ENCODE results near the gene STAMBPL1.
"Not testable (repeated sequence)": the region's sequence is repeated elsewhere in the genome, so short reads cannot be mapped to it uniquely, and the experiment has no call there.

STAMBPL1 gene

DNA sequence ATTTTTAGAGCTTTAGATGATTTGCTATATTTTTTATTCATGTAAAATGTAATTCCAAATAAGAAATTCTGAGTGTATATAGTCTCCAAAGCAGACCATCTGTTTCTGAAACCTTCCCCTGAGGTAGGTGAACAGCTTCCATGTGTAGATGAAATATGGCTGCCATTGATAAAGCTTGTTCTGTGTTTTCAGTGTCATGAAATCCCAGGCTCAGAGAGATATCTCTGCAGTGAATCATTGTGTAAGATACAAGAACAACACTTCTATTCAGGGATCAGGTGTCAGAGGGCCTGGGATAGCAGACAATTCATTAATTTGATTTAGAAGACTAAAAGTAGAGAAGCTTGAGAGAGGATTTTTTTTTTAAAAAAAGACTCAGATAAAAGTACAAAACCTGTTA is 43.5 kb downstream of the STAMBPL1 start:
- no peak for FAIRE-seq

DNA sequence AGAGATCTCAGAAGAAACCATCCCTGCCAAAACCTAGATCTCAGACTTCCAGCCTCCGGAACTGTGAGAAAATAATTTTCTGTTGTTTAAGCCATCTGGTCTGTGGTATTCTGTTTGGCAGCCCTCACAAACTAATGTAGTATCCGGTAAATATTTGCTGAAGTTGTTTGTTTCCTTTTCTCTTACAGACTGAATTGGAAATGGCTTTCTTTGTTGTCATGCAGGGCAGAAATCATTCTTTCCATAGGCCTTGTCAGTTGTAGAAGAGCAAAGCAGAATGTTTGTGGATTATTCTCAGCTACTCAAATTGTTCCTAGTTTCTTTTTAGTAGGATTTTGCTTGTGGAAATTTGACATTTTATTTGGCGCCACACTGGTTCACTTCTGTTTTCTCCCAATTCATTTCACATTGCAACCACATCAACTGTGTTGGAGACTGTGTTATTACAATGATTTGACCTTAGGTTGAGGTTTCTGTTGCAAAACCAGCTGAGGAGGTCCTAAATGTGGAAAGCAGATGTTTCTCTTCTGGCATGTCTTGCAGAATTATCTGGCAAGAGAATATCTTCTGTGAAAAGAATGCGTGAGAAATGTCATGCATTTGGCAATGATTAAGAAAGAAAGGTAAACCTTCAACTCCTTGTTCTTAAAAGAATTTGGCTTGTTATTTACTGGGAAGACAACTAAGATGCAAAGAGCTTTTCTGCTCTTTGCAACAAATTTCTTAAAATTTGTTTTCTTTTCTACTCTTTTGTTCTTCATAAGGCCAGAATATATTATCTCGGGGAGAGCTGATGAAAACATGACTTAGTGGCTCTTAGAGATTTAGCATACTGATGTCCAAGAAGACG is 46.7 kb downstream of the STAMBPL1 start:
- no peak for FAIRE-seq

- no peak for FAIRE-seq
Measured at GRCh38 chr10:88927416-88927690, 47.3 kb downstream of the STAMBPL1 start.

GRCh38 chr10:88928254-88928653 is 48.2 kb downstream of the STAMBPL1 start:
- FAIRE-seq = no peak

- FAIRE-seq = no peak
Measured at GRCh38 chr10:88931548-88931947, 51.5 kb downstream of the STAMBPL1 start.

- not testable (repeated sequence) for FAIRE-seq
Measured at GRCh38 chr10:88932029-88932428, 52.0 kb downstream of the STAMBPL1 start.

DNA sequence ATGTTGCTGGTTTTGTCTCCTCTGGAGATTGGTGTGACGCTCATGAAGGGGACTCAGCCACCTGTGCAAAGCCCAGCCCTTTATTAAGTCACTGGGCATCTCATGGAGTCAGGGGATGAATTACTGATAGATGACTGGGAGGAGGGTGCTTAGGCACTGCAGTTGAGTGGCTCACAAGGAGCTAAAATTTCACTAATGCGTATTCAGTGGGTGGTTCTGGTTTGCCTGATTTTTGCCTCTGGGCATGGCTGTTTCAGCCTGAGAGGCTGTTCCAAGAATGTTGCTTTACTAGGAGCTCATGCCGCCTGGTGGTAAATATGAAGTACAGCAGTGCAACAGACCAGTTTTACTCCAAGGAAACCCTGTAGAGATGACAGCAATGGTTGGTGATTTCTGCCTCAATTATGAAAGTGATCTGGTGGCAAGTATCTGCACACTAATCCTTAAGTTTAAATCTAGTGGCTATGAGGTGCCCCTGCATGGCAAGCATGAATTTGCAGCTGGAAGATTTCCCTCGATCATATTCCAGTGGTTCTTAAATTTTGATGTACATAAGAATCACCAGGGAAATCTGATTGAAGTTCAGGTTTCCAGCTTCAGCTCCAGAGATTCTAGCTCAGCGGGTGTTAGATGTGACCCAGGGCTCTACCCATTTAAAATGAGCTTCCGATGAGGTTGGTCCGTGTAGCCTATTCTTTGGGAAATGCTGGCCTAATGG is 52.7 kb downstream of the STAMBPL1 start:
- peak; percentile 89 for FAIRE-seq

DNA sequence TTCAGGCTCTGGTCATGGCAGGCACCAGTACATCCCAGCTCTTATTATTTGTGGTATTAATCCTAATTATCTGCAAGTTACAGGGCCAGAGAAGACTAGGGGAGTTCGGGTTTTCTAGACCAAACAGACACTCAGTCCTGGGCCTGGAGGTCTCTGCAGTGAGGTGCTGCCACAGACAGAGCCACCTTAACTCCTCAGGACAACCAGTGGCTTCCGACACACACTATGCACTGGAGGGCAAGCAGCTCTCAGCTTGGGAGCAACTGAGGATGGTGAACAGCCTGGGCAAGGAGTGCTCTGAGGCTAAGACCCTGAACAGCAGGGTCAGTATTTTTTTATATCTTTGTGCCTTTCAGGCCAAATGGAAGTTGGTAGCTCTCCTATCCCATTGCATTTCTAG is 53.5 kb downstream of the STAMBPL1 start:
- no peak for FAIRE-seq

- FAIRE-seq = peak; percentile 93
Measured at GRCh38 chr10:88934900-88935672, 55.0 kb downstream of the STAMBPL1 start.

DNA sequence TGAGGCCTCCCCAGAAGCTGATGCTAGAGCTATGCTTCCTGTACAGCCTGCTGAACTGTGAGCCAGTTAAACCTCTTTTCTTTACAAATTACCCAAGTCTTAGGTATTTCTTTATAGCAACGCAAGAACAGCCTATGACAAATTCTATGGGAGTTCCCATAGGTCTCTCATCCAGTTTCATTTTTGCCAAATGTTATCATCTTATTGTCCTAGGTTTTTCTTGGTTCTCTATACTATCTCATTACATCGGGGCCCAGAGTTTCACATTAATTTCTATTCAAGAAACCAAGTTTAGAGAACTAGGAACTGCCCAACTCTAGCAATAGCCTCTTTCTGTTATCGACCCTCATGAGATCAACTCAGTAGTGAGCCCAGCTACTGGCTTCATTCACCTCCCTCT is 56.6 kb downstream of the STAMBPL1 start:
- FAIRE-seq = no peak

DNA sequence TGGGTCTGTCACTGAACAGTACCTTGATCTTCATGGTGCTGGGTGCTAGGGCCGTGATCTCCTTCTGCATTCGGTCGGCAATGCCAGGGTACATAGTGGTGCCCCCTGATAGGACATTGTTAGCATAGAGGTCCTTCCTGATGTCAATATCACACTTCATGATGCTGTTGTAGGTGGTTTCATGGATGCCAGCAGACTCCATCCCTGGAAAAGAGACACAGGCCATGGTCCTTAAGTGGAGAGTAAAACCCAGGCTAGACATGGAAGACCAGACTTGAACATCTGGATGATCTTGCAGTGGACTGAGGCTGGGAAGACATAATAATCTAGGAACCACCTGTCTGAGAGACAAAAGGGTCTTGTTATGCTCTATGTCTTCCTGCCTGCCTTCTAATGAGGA is 58.0 kb downstream of the STAMBPL1 start:
- no peak for FAIRE-seq

- no peak for FAIRE-seq
Measured at GRCh38 chr10:88938938-88939337, 58.9 kb downstream of the STAMBPL1 start.

- FAIRE-seq = no peak
Measured at GRCh38 chr10:88941026-88941425, 61.0 kb downstream of the STAMBPL1 start.

- FAIRE-seq = no peak
Measured at GRCh38 chr10:88943778-88944177, 63.7 kb downstream of the STAMBPL1 start.

- no peak for FAIRE-seq
Measured at GRCh38 chr10:88944813-88945212, 64.8 kb downstream of the STAMBPL1 start.

DNA sequence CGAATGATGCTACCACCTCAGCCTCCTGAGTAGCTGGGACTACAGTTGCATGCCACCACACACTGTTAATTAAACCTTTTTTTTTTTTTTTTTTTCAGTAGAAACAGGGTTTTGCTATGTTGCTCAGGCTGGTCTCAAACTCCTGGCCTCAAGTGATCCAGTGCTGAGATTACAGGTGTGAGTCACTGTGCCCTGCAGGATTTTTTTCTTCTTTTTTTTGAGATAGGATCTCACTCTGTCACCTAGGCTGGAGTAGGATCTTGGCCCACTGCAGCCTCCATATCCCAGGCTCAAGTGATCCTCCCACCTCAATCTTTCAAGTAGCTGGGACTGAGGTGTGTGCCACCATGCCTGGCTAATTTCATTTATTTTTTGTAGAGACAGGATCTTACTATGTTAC is 66.2 kb downstream of the STAMBPL1 start:
- FAIRE-seq = no peak

GRCh38 chr10:88946965-88947590 is 67.0 kb downstream of the STAMBPL1 start:
- no peak for FAIRE-seq

- no peak for FAIRE-seq
Measured at GRCh38 chr10:88949051-88949450, 69.0 kb downstream of the STAMBPL1 start.

DNA sequence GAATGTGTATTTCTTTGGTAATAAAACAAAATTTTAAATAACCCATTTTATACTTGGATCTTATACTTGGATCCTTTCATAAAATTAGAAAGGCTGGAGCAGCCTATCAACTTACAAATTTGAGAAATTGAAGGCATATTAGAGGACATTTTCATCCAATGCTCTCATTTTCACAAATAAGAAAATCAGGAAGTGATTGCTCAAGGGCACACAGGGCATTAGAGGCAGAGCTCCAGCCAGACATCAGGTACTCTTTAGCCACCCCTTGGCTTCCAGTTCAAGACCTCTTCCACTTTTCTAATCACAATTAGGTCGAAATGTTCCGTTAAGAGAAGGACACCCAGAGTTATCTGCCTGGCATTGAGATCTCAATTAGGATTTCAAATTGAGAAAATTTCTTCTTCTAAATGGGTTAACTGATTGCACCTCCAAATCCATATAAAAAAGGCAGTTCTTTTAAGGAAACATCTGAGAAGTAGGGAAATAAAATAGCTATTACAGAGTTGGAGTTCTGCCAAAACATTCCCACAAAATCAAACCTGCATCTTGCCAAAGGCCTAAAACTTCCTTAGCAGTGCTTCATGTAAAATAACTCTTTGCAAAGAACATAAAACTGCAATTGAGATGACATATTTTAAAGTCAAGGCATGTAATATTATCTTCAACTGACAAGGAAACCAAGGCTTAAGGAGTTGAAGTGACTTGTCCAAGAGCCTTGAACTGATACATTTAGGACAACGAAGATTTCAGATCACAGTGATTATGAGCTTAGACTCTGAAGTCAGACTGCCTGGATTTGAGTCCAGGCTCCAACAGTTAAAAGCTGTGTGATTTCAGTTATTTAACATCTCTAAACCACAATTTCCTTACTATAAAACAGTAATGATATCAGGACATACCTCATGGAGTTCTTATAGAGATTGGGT is 70.1 kb downstream of the STAMBPL1 start:
- FAIRE-seq = no peak

GRCh38 chr10:88952647-88953111 is 72.6 kb downstream of the STAMBPL1 start, which contains the start of gene ACTA2:
TSS of gene ACTA2 (minus strand) at chr10:88952773. CDS start at chr10:88948930, 3,843 bp downstream.
- no peak for FAIRE-seq

- FAIRE-seq = no peak
Measured at GRCh38 chr10:88953662-88954061, 73.6 kb downstream of the STAMBPL1 start.

Measured in A204.1 (cell line).